ENCODE measurements around the gene BEST2. TPM values are rescaled to one million over a fixed set of nuclear protein-coding genes. Genes with fewer than 3 reads are reported as not detected.

BEST2 gene
- total RNA-seq, 1 experiment from 2014 or later: 3.3 TPM

DNA sequence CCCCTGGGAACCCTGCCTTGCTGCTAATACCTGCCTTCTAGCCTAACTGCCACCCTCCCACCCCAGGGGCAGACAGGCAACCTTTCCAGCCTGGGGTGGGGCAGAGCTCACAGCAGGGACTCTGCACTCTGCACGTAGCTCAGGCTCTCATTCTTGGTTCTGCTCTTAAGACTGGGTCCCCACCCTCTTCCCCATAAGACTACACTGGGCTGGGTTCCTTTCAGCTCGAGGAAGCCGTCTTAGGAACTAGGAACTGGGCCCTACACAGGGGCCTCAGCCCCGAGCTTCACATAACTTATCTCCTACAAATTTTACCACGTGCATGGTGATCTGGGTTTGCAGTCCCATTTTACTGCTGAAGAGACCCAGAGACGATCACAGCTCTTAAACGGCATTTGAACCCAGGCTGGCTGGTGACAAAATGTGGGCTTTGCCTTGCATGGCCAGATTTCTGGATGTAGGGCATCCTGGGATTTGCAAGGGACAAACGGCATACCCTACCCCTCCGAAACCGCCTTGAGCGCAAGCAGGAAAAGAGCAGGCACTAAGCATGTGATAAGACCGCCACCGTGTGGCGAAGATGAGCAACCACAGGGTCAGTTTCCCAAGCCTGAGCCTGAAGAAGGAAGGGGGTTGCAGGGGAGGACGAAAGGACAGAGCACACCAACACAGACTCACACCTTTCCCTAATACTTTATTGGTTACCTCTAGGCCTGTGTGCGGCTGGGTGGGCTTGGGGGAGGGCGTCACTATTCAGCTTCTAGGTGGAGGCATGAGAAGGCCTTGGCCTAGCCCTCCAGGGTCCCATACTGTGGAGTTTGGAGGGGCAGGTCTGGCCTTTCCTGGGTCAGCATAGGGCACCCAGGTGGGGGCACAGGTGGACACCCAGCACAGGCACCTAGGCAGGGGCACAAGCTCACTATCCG, 44.8 kb downstream of the BEST2 start:
- peak overlapping the region; percentile 43; the same call in 1 of the 2 replicates for H3K4me3 Mint-ChIP-seq
- peaks cover 19% of the 10 kb centered on the region for H3K36me3 Mint-ChIP-seq
- H3K4me1 Mint-ChIP-seq: peaks cover 26% of the 10 kb centered on the region
- ATAC-seq (peak; percentile 67), DNase-seq (ENCODE audit: low spot score) (peak; percentile 86)
- H3K27me3 Mint-ChIP-seq (ENCODE audit: low read depth): peaks cover 25% of the 10 kb centered on the region
- peak overlapping the region; percentile 96 for H3K27ac Mint-ChIP-seq
- ChIA-PET POLR2A (interaction anchor here (0.6 to 1.7 kb wide), 5 partner anchors 18 to 917 kb away, joined by 3 to 12 read pairs (median 3); no protein-coding TSS in a partner anchor), CTCF (interaction anchor here (0.5 to 14.0 kb wide), 20 partner anchors 10 to 138 kb away, joined by 3 to 341 read pairs (median 6); partner anchors contain the start of genes RNASEH2A and TRIR)
- TF ChIP-seq TEAD4 (CRISPR knock-in tag; IDR thresholded peaks at IDR 0.05) (0 out of 2 replicates have a peak, but pooled peaks have one; percentile 34), EMX1 (CRISPR knock-in tag; IDR thresholded peaks at IDR 0.05) (no peak), RORB (CRISPR knock-in tag; IDR thresholded peaks at IDR 0.05) (no peak), NFATC4 (CRISPR knock-in tag; IDR thresholded peaks at IDR 0.05) (no peak), ETV6 (CRISPR knock-in tag; IDR thresholded peaks at IDR 0.05) (peak; percentile 63; the same call in 1 of the 2 replicates), TEAD1 (CRISPR knock-in tag; IDR thresholded peaks at IDR 0.05) (peak; percentile 74; the same call in 1 of the 2 replicates)
- TF ChIP-seq, protein P1, sequence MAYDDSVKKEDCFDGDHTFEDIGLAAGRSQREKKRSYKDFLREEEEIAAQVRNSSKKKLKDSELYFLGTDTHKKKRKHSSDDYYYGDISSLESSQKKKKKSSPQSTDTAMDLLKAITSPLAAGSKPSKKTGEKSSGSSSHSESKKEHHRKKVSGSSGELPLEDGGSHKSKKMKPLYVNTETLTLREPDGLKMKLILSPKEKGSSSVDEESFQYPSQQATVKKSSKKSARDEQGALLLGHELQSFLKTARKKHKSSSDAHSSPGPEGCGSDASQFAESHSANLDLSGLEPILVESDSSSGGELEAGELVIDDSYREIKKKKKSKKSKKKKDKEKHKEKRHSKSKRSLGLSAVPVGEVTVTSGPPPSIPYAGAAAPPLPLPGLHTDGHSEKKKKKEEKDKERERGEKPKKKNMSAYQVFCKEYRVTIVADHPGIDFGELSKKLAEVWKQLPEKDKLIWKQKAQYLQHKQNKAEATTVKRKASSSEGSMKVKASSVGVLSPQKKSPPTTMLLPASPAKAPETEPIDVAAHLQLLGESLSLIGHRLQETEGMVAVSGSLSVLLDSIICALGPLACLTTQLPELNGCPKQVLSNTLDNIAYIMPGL (CRISPR knock-in tag; IDR thresholded peaks at IDR 0.05): no peak
- TF ChIP-seq, protein P2, sequence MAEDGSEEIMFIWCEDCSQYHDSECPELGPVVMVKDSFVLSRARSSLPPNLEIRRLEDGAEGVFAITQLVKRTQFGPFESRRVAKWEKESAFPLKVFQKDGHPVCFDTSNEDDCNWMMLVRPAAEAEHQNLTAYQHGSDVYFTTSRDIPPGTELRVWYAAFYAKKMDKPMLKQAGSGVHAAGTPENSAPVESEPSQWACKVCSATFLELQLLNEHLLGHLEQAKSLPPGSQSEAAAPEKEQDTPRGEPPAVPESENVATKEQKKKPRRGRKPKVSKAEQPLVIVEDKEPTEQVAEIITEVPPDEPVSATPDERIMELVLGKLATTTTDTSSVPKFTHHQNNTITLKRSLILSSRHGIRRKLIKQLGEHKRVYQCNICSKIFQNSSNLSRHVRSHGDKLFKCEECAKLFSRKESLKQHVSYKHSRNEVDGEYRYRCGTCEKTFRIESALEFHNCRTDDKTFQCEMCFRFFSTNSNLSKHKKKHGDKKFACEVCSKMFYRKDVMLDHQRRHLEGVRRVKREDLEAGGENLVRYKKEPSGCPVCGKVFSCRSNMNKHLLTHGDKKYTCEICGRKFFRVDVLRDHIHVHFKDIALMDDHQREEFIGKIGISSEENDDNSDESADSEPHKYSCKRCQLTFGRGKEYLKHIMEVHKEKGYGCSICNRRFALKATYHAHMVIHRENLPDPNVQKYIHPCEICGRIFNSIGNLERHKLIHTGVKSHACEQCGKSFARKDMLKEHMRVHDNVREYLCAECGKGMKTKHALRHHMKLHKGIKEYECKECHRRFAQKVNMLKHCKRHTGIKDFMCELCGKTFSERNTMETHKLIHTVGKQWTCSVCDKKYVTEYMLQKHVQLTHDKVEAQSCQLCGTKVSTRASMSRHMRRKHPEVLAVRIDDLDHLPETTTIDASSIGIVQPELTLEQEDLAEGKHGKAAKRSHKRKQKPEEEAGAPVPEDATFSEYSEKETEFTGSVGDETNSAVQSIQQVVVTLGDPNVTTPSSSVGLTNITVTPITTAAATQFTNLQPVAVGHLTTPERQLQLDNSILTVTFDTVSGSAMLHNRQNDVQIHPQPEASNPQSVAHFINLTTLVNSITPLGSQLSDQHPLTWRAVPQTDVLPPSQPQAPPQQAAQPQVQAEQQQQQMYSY (CRISPR knock-in tag; IDR thresholded peaks at IDR 0.05): peak; percentile 68
- TF ChIP-seq, protein P3, sequence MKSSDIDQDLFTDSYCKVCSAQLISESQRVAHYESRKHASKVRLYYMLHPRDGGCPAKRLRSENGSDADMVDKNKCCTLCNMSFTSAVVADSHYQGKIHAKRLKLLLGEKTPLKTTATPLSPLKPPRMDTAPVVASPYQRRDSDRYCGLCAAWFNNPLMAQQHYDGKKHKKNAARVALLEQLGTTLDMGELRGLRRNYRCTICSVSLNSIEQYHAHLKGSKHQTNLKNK (CRISPR knock-in tag; IDR thresholded peaks at IDR 0.05): no peak
- TF ChIP-seq, protein P4, sequence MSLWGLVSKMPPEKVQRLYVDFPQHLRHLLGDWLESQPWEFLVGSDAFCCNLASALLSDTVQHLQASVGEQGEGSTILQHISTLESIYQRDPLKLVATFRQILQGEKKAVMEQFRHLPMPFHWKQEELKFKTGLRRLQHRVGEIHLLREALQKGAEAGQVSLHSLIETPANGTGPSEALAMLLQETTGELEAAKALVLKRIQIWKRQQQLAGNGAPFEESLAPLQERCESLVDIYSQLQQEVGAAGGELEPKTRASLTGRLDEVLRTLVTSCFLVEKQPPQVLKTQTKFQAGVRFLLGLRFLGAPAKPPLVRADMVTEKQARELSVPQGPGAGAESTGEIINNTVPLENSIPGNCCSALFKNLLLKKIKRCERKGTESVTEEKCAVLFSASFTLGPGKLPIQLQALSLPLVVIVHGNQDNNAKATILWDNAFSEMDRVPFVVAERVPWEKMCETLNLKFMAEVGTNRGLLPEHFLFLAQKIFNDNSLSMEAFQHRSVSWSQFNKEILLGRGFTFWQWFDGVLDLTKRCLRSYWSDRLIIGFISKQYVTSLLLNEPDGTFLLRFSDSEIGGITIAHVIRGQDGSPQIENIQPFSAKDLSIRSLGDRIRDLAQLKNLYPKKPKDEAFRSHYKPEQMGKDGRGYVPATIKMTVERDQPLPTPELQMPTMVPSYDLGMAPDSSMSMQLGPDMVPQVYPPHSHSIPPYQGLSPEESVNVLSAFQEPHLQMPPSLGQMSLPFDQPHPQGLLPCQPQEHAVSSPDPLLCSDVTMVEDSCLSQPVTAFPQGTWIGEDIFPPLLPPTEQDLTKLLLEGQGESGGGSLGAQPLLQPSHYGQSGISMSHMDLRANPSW (CRISPR knock-in tag; conservative IDR thresholded peaks at IDR 0.05; ENCODE audit: low read depth): no peak
- TF ChIP-seq, protein P5, sequence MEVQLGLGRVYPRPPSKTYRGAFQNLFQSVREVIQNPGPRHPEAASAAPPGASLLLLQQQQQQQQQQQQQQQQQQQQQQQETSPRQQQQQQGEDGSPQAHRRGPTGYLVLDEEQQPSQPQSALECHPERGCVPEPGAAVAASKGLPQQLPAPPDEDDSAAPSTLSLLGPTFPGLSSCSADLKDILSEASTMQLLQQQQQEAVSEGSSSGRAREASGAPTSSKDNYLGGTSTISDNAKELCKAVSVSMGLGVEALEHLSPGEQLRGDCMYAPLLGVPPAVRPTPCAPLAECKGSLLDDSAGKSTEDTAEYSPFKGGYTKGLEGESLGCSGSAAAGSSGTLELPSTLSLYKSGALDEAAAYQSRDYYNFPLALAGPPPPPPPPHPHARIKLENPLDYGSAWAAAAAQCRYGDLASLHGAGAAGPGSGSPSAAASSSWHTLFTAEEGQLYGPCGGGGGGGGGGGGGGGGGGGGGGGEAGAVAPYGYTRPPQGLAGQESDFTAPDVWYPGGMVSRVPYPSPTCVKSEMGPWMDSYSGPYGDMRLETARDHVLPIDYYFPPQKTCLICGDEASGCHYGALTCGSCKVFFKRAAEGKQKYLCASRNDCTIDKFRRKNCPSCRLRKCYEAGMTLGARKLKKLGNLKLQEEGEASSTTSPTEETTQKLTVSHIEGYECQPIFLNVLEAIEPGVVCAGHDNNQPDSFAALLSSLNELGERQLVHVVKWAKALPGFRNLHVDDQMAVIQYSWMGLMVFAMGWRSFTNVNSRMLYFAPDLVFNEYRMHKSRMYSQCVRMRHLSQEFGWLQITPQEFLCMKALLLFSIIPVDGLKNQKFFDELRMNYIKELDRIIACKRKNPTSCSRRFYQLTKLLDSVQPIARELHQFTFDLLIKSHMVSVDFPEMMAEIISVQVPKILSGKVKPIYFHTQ (CRISPR knock-in tag; IDR thresholded peaks at IDR 0.05): no peak
- TF ChIP-seq, protein P6, sequence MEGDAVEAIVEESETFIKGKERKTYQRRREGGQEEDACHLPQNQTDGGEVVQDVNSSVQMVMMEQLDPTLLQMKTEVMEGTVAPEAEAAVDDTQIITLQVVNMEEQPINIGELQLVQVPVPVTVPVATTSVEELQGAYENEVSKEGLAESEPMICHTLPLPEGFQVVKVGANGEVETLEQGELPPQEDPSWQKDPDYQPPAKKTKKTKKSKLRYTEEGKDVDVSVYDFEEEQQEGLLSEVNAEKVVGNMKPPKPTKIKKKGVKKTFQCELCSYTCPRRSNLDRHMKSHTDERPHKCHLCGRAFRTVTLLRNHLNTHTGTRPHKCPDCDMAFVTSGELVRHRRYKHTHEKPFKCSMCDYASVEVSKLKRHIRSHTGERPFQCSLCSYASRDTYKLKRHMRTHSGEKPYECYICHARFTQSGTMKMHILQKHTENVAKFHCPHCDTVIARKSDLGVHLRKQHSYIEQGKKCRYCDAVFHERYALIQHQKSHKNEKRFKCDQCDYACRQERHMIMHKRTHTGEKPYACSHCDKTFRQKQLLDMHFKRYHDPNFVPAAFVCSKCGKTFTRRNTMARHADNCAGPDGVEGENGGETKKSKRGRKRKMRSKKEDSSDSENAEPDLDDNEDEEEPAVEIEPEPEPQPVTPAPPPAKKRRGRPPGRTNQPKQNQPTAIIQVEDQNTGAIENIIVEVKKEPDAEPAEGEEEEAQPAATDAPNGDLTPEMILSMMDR (IDR thresholded peaks at IDR 0.05): peak; percentile 84
- no peaks in the 10 kb centered on the region for H3K9me3 Mint-ChIP-seq

All from WTC11 (cell line).